Upper lobe of left lung (tissue), 4 donors: ENCODE data around the gene ITPK1.

Experiments
- EP300 ChIP-seq, 4 donors: sonication (generic); formaldehyde crosslinking; IDR thresholded peaks; one replicate each; pipeline ENCODE4 v1.5.1; 2017; ENCODE audit warnings: antibody characterized with exemption in 4 of 4, control low read depth in 2 of 4
- POLR2A ChIP-seq, 4 donors: fragments of 450-650 bp; IDR thresholded peaks; one replicate each; pipeline ENCODE4 v1.5.1; 2016 to 2017; ENCODE audit warnings: antibody characterized with exemption in 4 of 4, mild to moderate bottlenecking in 2 of 4
- POLR2AphosphoS5 ChIP-seq, 2 donors: sonication (generic); formaldehyde crosslinking; IDR thresholded peaks; one replicate each; pipeline ENCODE4 v1.5.1; 2017; ENCODE audit warnings: antibody characterized with exemption in 2 of 2
- TF ChIP-seq, protein P1 (sequence below), 6 experiments: fragments of 450-650 bp in 4 of 6; fragments of 200-600 bp in 2 of 6; sonication (generic) in 2 of 6; IDR thresholded peaks; one replicate each; pipeline ENCODE4 v1.5.1; 2016 to 2019; ENCODE audit warnings: antibody characterized with exemption in 6 of 6

DNA sequence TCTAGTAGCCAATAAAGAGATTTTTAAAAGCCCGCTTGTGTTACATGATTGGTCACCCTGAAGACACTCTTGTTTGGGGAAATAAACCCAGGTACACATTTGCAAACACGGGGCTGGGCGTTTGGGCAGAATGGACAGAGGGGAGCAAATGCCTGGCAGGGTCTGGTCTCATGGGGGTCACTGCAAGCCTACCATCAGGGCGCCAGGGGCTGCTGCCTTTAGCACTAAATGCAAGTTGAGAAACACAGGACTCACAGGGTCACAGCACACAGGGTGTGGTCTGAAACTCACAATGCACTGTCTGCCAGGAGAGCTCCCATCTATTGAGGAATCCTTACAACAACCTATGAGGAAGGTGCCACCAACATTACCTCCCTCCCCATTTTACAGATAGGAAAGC is 130.2 kb downstream of the ITPK1 start:
- TF ChIP-seq POLR2A (IDR thresholded peaks at IDR 0.05), result no peak
- TF ChIP-seq, protein P1, sequence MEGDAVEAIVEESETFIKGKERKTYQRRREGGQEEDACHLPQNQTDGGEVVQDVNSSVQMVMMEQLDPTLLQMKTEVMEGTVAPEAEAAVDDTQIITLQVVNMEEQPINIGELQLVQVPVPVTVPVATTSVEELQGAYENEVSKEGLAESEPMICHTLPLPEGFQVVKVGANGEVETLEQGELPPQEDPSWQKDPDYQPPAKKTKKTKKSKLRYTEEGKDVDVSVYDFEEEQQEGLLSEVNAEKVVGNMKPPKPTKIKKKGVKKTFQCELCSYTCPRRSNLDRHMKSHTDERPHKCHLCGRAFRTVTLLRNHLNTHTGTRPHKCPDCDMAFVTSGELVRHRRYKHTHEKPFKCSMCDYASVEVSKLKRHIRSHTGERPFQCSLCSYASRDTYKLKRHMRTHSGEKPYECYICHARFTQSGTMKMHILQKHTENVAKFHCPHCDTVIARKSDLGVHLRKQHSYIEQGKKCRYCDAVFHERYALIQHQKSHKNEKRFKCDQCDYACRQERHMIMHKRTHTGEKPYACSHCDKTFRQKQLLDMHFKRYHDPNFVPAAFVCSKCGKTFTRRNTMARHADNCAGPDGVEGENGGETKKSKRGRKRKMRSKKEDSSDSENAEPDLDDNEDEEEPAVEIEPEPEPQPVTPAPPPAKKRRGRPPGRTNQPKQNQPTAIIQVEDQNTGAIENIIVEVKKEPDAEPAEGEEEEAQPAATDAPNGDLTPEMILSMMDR (IDR thresholded peaks at IDR 0.05), result no peak
- TF ChIP-seq EP300 (IDR thresholded peaks at IDR 0.05), result no peak
- TF ChIP-seq POLR2AphosphoS5 (IDR thresholded peaks at IDR 0.05), result no peak
